T-helper 2 cell (primary cell): ENCODE data around the gene CADM1.
"Not testable (repeated sequence)": the region's sequence is repeated elsewhere in the genome, so short reads cannot be mapped to it uniquely, and the experiment has no call there.

Experiments
- DNase-seq, 5 experiments: peaks; one replicate each; pipeline versions ENCODE4 v3.0.0 to v3.0.0-alpha.2; 2012 to 2022

CADM1 gene

DNA sequence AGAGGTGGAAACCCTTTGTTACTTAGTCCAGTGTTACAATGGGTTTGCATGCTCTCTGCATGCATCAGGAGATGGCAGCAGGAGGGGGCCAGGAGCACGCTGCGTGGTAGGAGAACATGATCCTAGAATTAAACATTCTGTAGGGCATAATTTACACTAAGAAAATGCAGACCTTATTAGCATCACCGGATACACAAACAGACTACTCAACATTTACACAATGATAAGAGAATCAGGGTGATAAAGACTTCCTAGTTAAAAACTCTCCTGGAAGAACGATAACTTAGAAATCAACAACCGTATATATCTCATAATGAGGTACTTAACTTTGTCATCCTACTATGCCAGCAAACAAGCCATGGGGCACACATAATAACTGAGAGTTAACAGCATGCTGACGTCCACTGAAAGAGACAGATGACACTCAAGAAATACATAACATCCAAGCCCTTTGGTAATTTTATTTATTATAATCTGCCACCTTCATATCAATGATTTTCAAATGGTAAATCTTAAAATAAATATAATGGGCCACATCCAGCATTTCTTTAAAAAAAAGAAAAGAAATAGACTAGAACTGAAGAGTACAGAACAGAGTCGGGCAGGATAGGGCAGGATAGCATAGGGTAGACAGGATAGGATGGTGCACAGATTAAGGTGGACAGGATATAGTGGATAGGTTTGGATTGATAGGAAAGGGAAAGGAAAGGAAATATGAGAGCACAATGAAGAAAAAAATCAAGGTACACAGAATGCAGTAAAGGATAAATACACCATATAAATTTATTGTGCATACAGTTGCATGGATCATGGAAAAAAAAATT lies 27.5 kb downstream of the CADM1 start:
- DNase-seq: no peak

- no peak for DNase-seq
These were observed 28.7 kb downstream of the CADM1 start for GRCh38 chr11:115475564-115475963.

GRCh38 chr11:115474306-115474705 lies 29.9 kb downstream of the CADM1 start:
- DNase-seq: not testable (repeated sequence)

GRCh38 chr11:115473167-115473566 lies 31.0 kb downstream of the CADM1 start:
- DNase-seq: no peak

GRCh38 chr11:115471367-115471766 lies 32.8 kb downstream of the CADM1 start:
- no peak for DNase-seq

- DNase-seq: no peak
These were observed 33.3 kb downstream of the CADM1 start for GRCh38 chr11:115470928-115471327.

- no peak for DNase-seq
These were observed 34.9 kb downstream of the CADM1 start for GRCh38 chr11:115469361-115469760.

GRCh38 chr11:115466122-115466521 lies 38.1 kb downstream of the CADM1 start:
- DNase-seq: no peak

DNA sequence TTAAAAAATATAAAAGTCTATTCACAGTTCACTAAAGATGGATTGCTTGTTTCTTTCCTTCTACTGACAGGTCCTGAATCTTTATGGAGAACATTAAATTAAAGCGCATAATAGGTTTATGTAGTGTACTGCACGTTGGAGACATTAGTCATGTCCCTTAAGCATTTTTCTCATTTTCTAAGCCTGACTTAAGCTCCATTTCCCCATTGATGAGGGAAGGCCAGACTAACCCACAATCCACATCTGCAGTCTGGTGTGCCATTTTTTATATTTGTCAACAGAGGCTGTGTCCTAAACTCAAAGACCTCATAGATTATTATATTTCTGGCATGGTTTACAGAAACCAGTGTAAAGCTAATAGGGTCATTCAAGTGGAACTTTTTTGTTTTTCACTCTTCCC lies 39.9 kb downstream of the CADM1 start:
- DNase-seq: no peak

DNA sequence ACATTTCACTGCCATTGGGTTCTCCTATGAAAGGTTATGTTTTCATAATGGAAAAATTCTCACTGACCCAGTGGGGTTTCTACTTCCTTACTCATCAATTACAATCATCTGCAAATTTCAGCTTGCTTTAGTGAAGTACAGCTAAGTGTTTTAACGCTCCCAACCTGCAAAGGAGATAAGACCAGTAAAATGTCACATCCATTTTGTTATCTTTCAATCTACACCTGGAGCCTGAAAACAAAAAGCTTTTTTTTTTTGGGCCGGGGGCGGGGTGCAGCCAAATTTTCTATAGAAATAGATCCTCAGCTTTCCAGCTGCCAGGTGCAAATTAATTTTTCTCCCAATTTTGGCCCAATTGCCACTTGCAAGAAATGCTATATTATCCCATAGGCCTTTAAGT lies 40.6 kb downstream of the CADM1 start:
- DNase-seq: no peak

DNA sequence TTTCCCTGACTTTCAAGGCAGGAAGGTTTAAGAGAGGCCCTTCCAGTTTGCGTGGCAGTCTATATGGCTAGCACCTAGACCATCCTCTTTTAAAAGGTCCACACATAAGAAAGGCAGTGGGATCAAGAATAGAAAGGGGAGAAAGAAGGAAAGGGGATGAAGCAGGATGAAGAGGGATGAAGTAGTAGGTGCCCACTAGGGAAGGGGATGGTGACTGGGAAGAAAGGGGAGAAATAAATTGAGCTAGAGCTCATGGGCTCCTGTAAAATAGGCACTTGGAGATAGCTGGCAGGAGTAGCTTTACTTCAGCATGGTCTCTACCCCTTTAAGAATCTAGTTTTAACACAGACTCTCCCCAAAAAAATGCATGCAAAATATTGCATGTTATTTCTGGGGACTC lies 41.5 kb downstream of the CADM1 start:
- DNase-seq: no peak

DNA sequence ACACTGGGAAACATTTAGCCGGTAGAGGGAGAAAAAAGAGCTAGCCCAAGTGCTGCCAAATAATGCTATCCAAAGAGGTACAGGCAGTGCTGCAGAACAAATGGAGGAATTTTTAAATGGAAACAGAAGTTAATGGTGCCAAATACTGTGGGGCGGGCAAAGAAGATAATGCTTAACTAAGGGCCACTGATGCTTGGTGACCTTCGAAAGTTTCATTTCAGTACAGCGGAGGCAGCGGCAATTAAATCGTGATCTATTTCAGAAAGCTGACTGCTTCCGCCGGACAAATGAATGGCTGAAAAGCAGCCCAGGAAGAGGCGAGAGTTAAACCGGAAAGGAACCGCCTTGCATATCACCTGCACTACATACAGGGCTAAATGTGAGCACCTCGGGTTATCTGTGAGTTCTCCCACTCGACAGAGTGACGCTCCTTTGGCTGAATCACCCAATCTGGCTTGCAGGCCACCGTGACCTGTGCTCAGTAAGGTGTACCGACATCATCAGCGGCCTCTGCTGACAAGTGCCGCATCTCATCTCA lies 42.1 kb downstream of the CADM1 start:
- DNase-seq: no peak

DNA sequence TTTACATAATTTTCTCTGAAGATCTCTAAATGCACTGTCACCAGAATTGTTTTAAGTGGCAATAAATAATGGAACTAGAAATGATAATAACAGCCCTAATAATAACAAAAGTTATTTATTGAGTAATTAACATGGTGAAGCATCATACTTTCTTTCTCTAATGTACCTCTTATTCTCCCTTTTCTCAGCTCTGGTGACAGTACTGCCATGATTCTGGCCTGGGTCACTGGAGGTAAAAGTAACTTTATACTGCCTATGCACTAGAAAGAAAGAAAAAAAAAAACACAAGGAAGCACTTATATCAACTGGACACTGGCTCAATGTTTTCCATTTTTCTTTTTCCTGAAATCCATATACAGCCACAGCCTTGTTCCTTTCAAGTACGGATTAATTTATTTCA lies 43.7 kb downstream of the CADM1 start:
- no peak for DNase-seq

DNA sequence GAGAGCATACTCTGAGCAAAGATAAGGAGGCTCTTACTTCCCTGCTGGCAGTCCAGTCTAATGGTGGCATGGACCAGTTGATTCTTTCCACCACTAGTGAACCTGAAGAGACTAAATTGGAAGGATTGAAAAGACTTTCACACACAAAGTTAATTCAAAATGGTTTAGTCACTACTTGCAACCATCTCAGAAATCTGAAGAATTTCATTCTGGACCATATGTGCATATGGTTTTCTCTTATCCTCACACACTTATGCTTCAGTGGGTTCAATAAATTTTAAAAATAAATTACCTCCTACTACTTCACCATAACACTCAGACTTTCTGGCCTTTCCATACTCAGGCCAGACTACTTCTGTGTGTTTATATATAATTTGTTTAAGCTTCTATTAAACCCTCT lies 44.7 kb downstream of the CADM1 start:
- DNase-seq: no peak

DNA sequence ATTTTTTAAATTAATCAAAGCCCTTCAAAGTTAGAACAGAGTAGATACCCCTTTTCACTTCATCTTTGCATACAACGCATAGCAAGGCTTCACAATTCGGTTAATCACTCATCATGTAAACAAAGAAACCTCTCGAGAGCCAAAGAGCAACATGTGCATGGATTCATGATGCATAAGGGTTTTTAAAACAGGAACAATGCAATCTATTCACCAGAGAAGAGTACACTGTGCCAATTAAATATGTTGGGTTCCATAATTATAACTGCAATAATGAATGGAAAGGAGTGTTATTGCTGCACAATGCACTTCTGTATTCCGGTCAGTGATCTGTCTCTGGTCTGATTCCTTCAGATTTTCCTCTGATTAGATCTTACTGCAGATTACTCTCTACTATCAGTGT lies 45.3 kb downstream of the CADM1 start:
- no peak for DNase-seq

DNA sequence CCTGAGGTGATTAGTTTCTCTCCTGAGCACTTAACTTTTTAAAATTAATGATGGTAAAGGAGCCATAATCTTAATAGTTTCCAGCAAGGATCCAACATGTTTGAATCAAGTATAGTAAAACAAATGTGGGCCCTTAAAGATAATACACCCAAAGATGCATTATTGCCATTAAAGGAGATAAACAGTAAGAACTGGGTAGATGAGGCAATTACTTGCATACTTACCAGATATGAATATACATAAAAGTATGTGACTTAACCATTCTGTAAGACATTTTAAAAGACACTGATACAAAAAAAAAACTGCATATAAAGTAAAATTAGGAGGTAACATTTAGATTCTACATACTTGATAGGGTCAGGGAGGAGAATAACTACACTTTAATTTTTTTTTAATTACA lies 48.2 kb downstream of the CADM1 start:
- DNase-seq: no peak

GRCh38 chr11:115455613-115456012 lies 48.6 kb downstream of the CADM1 start:
- DNase-seq: no peak

GRCh38 chr11:115454525-115454924 lies 49.7 kb downstream of the CADM1 start:
- no peak for DNase-seq

GRCh38 chr11:115453693-115454490 lies 50.3 kb downstream of the CADM1 start:
- DNase-seq: no peak

DNA sequence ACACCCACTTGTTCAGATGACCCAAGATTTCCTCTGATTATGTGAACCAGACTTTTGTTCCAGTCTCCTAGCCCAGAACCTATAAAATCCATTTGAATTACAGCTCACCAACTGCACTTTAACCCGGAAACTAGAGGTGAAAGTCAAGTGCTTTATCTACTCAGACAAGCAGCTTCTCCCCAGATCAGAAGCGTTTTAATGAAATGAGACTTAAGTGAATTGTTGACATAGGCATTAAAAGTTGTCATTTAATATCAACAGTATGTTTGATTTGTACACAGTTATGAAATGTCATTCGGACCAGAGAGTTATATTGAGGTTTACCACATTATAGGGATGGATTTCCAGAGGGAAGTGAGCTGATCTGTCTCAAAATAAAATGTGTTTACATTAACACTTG lies 52.0 kb downstream of the CADM1 start:
- no peak for DNase-seq

DNA sequence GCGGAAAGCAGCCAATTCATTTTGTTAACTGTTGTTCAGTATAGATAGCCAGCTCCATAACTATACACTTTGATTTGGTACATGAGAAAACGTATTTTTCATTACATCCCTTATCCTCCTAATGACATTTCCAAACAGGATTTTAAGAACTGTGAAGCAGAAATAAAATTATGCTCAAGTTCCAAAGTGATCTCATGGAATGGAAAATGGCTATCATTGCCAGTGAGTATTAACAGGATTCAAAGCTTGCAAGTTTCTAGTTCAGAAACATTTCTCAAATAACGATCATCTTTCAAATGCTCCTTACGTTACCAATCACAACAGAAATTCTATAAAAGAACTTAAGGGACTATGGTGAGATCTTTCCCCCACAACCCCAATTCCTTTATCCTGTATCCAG lies 53.7 kb downstream of the CADM1 start:
- no peak for DNase-seq

DNA sequence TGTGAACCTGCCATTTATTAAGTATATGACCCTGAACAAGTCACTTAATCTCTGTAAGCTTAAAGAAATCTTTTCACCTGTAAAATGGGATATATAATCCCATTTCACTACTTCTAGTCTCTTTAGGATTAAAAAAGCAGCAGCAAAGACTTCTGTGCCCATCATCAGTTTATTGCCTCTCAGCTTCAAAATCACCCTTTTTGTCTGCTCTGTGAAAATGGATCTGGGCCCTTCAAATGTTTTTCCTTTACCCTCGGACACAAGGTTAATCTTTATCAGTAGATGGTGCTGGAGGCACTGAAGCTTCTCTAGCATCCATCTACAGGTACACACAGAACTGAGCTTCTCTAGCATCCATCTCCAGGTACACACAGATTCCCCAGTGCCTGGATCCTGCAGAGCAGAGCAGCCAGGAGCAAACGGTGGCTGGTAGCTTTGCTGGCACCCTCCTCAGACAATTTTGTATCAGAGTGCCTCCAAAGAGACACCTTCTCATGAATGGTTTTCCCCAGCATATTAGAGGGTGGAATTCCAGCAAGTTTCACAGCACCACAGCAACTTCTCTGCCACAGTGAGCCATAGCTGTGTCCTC lies 56.8 kb downstream of the CADM1 start:
- DNase-seq: no peak

GRCh38 chr11:115446214-115446613 lies 58.0 kb downstream of the CADM1 start:
- no peak for DNase-seq

GRCh38 chr11:115444542-115444941 lies 59.7 kb downstream of the CADM1 start:
- DNase-seq: no peak
